Measurements from ENCODE around the gene PYGM. TPM values are rescaled to one million over a fixed set of nuclear protein-coding genes. Genes with fewer than 3 reads are reported as not detected.

The PYGM gene
- total and polyA plus RNA-seq, 3 donors from 2014 or later = 12.1 to 14.4 (median 14.2) TPM

DNA sequence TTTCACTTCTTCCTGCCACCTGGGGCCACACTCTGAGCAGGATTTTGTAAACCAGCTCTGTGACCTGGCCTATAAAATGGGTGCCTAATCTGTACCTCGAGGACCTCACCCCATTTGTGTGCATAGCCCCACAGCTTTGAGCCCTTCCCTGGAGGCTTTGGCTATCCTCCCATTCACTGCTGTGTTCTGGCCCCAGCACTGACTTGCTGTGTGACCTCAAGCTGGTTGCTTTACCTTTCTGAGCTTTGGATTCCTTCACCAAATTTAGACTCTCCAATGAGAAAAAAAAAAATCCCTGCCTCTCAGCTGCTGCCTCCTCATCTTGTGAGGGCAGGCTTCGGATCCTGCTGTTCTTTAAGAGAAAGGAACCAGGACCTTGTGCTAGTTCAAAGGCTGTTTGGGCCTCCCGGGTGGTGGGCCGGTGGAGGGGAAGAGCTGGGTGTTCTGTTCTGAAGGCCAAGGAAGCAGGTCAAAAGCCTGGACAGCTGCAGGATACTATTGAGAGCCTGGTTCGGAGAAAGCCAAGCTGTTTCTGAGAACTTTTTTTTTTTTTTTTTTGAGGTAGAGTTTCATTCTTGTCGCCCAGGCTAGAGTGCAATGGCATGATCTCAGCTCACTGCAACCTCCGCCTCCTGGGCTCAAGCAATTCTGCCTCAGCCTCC lies 1.1 kb upstream of the PYGM start:
- peak; percentile 69 for DNase-seq
- whole genome bisulfite sequencing, 2 donors = 38 to 44% methylated on average over 7 of the region's 7 CpGs
- intact Hi-C loops (cut with DNase I; ENCODE audit: low total_unique reads) = no loop called here
- H3K36me3 ChIP-seq (ENCODE audit: low read depth, missing control alignments) = no peaks in the 10 kb centered on the region
- peak overlapping the region in 1 of 2 donors; percentile 70 for H3K27ac ChIP-seq
- peaks cover 59% of the 10 kb centered on the region for H3K4me1 ChIP-seq
- TF ChIP-seq POLR2A (IDR thresholded peaks at IDR 0.05) = no peak
- TF ChIP-seq, protein P1, sequence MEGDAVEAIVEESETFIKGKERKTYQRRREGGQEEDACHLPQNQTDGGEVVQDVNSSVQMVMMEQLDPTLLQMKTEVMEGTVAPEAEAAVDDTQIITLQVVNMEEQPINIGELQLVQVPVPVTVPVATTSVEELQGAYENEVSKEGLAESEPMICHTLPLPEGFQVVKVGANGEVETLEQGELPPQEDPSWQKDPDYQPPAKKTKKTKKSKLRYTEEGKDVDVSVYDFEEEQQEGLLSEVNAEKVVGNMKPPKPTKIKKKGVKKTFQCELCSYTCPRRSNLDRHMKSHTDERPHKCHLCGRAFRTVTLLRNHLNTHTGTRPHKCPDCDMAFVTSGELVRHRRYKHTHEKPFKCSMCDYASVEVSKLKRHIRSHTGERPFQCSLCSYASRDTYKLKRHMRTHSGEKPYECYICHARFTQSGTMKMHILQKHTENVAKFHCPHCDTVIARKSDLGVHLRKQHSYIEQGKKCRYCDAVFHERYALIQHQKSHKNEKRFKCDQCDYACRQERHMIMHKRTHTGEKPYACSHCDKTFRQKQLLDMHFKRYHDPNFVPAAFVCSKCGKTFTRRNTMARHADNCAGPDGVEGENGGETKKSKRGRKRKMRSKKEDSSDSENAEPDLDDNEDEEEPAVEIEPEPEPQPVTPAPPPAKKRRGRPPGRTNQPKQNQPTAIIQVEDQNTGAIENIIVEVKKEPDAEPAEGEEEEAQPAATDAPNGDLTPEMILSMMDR (IDR thresholded peaks at IDR 0.05) = no peak
- H3K9me3 ChIP-seq = no peaks in the 10 kb centered on the region
- H3K27me3 ChIP-seq = no peaks in the 10 kb centered on the region
- no peak overlapping the region for H3K4me3 ChIP-seq

DNA sequence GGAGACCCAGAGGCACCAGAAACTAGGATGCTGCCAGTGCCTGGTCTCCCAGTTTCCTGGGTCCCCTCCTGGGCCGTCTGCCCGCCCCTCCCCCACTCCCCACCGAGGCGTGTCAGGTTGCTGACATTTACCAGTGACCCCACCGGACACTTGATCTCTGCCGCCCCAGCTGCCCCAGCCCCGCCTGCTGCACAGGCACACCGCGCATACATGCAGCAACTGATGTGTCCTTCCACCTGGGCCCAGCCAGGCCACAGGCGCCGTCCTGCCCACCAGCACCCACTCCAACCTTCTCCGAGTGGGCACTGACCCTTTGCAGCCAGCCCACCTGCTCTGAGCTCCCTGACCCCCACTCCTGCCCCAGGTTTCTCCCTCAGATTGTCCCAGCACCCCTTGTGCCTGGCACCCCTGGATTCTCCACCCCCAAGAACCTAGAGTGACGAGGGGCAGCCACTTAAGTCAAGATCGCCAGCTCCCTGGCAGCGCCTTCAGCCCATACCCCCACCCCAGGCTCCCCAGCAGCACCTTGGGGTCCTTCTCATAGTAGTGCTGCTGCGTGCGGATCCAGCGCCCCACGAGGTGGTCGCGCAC lies 548 bp downstream of the PYGM start:
- peaks cover 65% of the 10 kb centered on the region for H3K4me1 ChIP-seq
- intact Hi-C loops (cut with DNase I; ENCODE audit: low total_unique reads) = no loop called here
- WGBS, 2 donors = 51 to 57% methylated on average over 9 to 21 of the region's 21 CpGs
- no peaks in the 10 kb centered on the region for H3K36me3 ChIP-seq (ENCODE audit: low read depth, missing control alignments)
- TF ChIP-seq, protein P1 (IDR thresholded peaks at IDR 0.05) = no peak
- TF ChIP-seq POLR2A (IDR thresholded peaks at IDR 0.05) = no peak
- H3K9me3 ChIP-seq = no peaks in the 10 kb centered on the region
- H3K27ac ChIP-seq = peak overlapping the region; percentile 58 to 70
- H3K27me3 ChIP-seq = no peaks in the 10 kb centered on the region
- DNase-seq = no peak
- peak overlapping the region; percentile 22 to 31 for H3K4me3 ChIP-seq

DNA sequence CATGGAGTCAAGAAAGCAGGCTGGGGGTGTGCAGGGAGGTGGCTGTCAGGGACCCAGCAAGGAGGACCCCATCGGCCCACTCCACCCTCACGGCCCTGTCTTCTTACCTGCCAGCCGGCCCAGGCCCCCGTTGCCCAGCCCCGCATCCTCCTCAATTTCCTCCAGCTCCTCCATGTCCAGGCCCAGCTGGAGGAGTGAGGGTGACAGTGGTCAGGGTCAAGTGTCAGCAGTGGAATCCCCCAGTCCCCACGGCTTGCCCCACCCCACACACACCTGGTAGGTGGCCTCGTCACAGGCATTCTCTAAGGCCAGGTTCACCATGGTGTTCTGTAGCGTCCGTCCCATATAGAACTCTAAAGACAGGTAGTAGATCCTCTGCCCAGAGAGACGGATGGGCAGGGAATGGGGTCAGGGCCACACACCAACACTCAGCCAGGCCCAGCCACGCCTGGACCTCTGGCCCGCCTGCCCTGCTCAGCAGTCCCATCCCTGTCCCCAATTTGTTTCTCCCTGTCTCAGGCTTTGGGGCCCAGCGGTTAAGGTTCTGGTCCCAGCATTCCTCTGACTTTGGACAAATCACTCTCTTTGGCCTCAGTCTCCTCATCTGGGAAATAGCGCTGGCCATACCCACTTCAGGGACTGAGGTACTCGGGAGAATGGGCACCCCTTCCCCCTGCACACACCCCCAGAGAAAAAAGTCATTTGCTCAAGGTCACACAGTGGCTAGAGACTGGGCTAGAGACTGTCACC lies 1.3 kb downstream of the PYGM start:
- no peak for TF ChIP-seq POLR2A (IDR thresholded peaks at IDR 0.05)
- TF ChIP-seq, protein P1 (IDR thresholded peaks at IDR 0.05) = no peak
- Histone ChIP-seq H3K9me3 (no peaks in the 10 kb centered on the region), H3K4me3 (no peak overlapping the region), H3K4me1 (peaks cover 61% of the 10 kb centered on the region), H3K27me3 (no peaks in the 10 kb centered on the region), H3K27ac (peak overlapping the region; percentile 41 to 58), H3K36me3 (ENCODE audit: low read depth, missing control alignments) (no peaks in the 10 kb centered on the region)
- DNase-seq = no peak
- intact Hi-C loops (cut with DNase I; ENCODE audit: low total_unique reads) = no loop called here
- 71 to 87% methylated on average over 9 to 15 of the region's 15 CpGs for WGBS, 2 donors

DNA sequence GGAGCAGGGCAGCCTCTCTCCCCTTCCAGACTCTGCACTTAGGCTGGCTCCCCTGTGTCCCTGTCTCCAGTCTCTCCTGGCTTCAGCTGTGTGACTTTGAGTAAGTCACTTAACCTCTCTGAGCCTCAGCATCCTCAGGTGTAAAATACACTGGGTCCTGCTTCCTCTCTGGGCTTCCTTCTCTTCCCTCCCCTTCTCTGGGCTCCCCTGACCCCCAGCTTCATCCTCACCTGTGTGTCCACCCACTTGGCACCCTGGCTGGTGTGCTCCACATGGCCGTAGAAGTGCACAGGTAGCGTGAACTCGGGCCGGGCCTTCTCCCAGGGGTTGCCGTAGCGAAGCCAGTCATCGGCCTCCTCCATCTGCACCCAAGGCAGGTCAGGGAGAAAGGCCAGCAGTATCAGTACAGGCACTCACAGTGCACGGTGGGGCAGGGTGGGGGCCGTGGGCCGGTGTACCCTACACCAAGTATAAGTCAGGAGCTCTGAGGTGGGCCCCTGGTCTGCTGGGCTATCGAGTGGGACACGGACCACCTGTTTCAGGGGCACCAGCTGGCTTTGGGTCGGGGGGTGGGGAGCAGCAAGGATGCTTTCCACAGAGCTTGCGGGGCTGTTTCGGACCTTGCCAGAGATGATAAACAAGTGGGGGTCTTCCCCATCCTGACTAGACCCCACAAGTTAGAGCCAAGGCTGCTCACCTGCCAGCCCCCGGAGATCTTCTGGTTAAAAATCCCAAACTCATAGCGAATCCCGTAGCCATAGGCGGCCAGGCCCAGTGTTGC lies 2.0 kb downstream of the PYGM start:
- no peaks in the 10 kb centered on the region for H3K9me3 ChIP-seq
- H3K4me1 ChIP-seq = peaks cover 53% of the 10 kb centered on the region
- H3K4me3 ChIP-seq = no peak overlapping the region
- H3K27me3 ChIP-seq = no peaks in the 10 kb centered on the region
- 80 to 81% methylated on average over 12 to 19 of the region's 19 CpGs for WGBS, 2 donors
- H3K36me3 ChIP-seq (ENCODE audit: low read depth, missing control alignments) = no peaks in the 10 kb centered on the region
- no peak for DNase-seq
- intact Hi-C loops (cut with DNase I; ENCODE audit: low total_unique reads) = no loop called here
- TF ChIP-seq, protein P1 (IDR thresholded peaks at IDR 0.05) = no peak
- no peak for TF ChIP-seq POLR2A (IDR thresholded peaks at IDR 0.05)
- H3K27ac ChIP-seq = no peak overlapping the region

Measured in testis (tissue), 3 donors.